PFSK-1 (cell line): ENCODE results near the gene IGSF21.

Experiments
- FOXP2 ChIP-seq: optimal IDR thresholded peaks from 2 replicates; pipeline ENCODE3; 2011; ENCODE audit warnings: borderline replicate concordance, control low read depth, inconsistent platforms; ENCODE audit not compliant: insufficient read depth; ENCODE audit errors: extremely low read length, extremely low read depth
- POLR2AphosphoS5 ChIP-seq: IDR thresholded peaks from 2 replicates; pipeline ENCODE4 v1.6.1; 2012; ENCODE audit warnings: low read depth, mild to moderate bottlenecking, control low read depth, low read length, moderate library complexity
- REST ChIP-seq, 2 experiments: IDR thresholded peaks; 2 replicates each; pipeline versions ENCODE4 v1.6.1 to v1.8.0; 2011 to 2012; ENCODE audit warnings: low read depth in 2 of 2, low read length in 2 of 2, control low read depth in 1 of 2, inconsistent platforms in 1 of 2, mild to moderate bottlenecking in 1 of 2, moderate library complexity in 1 of 2; ENCODE audit not compliant: insufficient read depth in 1 of 2
- SIN3A ChIP-seq: IDR thresholded peaks from 2 replicates; pipeline ENCODE4 v1.6.1; 2012; ENCODE audit warnings: mild to moderate bottlenecking, low read length, moderate library complexity, borderline replicate concordance; ENCODE audit not compliant: insufficient read depth
- TAF1 ChIP-seq: IDR thresholded peaks from 2 replicates; pipeline ENCODE4 v1.6.1; 2012; ENCODE audit warnings: low read length, control low read depth, borderline replicate concordance; ENCODE audit not compliant: insufficient read depth

GRCh38 chr1:18339161-18339560 is 231.6 kb downstream of the IGSF21 start:
- no peak for TF ChIP-seq POLR2AphosphoS5
- no peak for TF ChIP-seq TAF1
- no peak for TF ChIP-seq REST (IDR thresholded peaks at IDR 0.05; ENCODE audit: insufficient read depth in 1 of 2, low read depth in 2 of 2, low read length in 2 of 2)
- no peak for TF ChIP-seq FOXP2
- TF ChIP-seq SIN3A = no peak
